CD8-positive, alpha-beta memory T cell (primary cell): ENCODE measurements around the gene SLC12A7. TPM values are rescaled to one million over a fixed set of nuclear protein-coding genes. Genes with fewer than 3 reads are reported as not detected.
"Not testable (repeated sequence)": the region's sequence is repeated elsewhere in the genome, so short reads cannot be mapped to it uniquely, and the experiment has no call there.

Experiments used
- CTCF ChIA-PET: fragments of 350-600 bp; sonication (Branson Sonifier 250); formaldehyde crosslinking; loops from one replicate; lab custom pipeline; 2021; ENCODE audit warnings: antibody characterized with exemption; lab: Charles Lee
- POLR2A ChIA-PET: fragments of 350-600 bp; sonication (Branson Sonifier 250); formaldehyde crosslinking; loops from one replicate; lab custom pipeline; 2021; ENCODE audit warnings: antibody characterized with exemption; lab: Charles Lee
- DNase-seq, 5 donors: peaks; one replicate each; pipeline versions ENCODE4 v3.0.0 to v3.0.0-alpha.2; 2020 to 2022; ENCODE audit warnings: mixed read lengths in 1 of 5
- H3K27ac ChIP-seq: one replicate; pipeline ENCODE4 v1.7.0; 2013; ENCODE audit warnings: low read depth, mild to moderate bottlenecking, low read length, moderate library complexity
- H3K27me3 ChIP-seq: 2 replicates; pipeline ENCODE4 v1.7.0; 2013; ENCODE audit warnings: low read length, mild to moderate bottlenecking; ENCODE audit not compliant: insufficient read depth, poor library complexity, severe bottlenecking
- H3K36me3 ChIP-seq: 2 replicates; pipeline ENCODE4 v1.7.0; 2013; ENCODE audit warnings: mild to moderate bottlenecking, low read length, moderate library complexity; ENCODE audit not compliant: insufficient read depth
- H3K4me1 ChIP-seq: 2 replicates; pipeline ENCODE4 v1.7.0; 2013; ENCODE audit warnings: mild to moderate bottlenecking, low read length, moderate library complexity; ENCODE audit not compliant: insufficient read depth
- H3K4me3 ChIP-seq: 2 replicates; pipeline ENCODE4 v1.7.0; 2013; ENCODE audit warnings: mild to moderate bottlenecking, low read length
- H3K9me3 ChIP-seq: 2 replicates; pipeline ENCODE4 v1.7.0; 2013; ENCODE audit warnings: mild to moderate bottlenecking, low read length
- H3K27ac Mint-ChIP-seq, 8 donors: one replicate each; pipeline ENCODE4 v1.8.0; 2020 to 2021; ENCODE audit warnings: mixed read lengths in 8 of 8, mild to moderate bottlenecking in 6 of 8, inconsistent platforms in 3 of 8, moderate library complexity in 3 of 8
- H3K27me3 Mint-ChIP-seq, 2 donors: one replicate each; pipeline ENCODE4 v1.8.0; 2020 to 2021; ENCODE audit warnings: mixed read lengths in 2 of 2, mild to moderate bottlenecking in 1 of 2, moderate library complexity in 1 of 2
- H3K36me3 Mint-ChIP-seq, 3 donors: one replicate each; pipeline ENCODE4 v1.8.0; 2020 to 2021; ENCODE audit warnings: mixed read lengths in 3 of 3, inconsistent platforms in 1 of 3, mild to moderate bottlenecking in 1 of 3
- H3K4me1 Mint-ChIP-seq, 3 donors: one replicate each; pipeline ENCODE4 v1.8.0; 2020 to 2021; ENCODE audit warnings: mixed read lengths in 3 of 3, inconsistent platforms in 1 of 3, mild to moderate bottlenecking in 1 of 3
- H3K4me3 Mint-ChIP-seq, 7 donors: one replicate each; pipeline ENCODE4 v1.8.0; 2020 to 2021; ENCODE audit warnings: mixed read lengths in 7 of 7, mild to moderate bottlenecking in 6 of 7, moderate library complexity in 4 of 7, inconsistent platforms in 2 of 7
- H3K9me3 Mint-ChIP-seq, 5 donors: one replicate each; pipeline ENCODE4 v1.8.0; 2020 to 2022; ENCODE audit warnings: mixed read lengths in 5 of 5, mild to moderate bottlenecking in 3 of 5, moderate library complexity in 2 of 5, inconsistent platforms in 1 of 5
- polyA plus RNA-seq: library from polyadenylated mRNA; unstranded; fragments of 300-500 nt; fragmentation: Illumina TruSeq; gene quantifications from one replicate; pipeline ENCODE4 v1.2.3, GENCODE V29; 2021
- total RNA-seq, 2 experiments: library from RNA; stranded (reverse); gene quantifications; one replicate each; pipeline ENCODE4 v1.2.3, GENCODE V29; 2021

Gene SLC12A7
- total and polyA plus RNA-seq, 3 experiments from 2014 or later: 4.9 to 20.0 (median 6.6) TPM

DNA sequence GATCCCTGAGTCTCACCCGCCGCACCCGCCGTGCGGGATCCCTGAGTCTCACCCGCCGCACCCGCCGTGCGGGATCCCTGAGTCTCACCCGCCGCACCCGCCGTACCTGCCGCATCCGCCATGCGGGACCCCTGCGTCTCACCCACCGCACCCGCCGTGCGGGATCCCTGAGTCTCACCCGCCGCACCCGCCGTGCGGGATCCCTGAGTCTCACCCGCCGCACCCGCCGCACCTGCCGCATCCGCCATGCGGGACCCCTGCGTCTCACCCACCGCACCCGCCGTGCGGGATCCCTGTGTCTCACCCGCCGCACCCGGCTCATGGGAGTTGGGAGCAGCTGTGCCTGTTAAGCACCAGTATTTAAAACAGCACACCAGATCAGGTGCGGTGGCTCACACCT, 50.6 kb downstream of the SLC12A7 start:
- H3K36me3 ChIP-seq: not testable (repeated sequence)

GRCh38 chr5:1060535-1060981, 51.3 kb downstream of the SLC12A7 start:
- ChIA-PET CTCF (no interaction called here), POLR2A (no interaction called here)
- H3K4me3 ChIP-seq: no peak overlapping the region
- Mint-ChIP-seq H3K36me3 (peaks cover 0 to 6% (median 0%) of the 10 kb centered on the region in 3 donors), H3K27me3 (no peaks in the 10 kb centered on the region), H3K4me1 (no peaks in the 10 kb centered on the region), H3K27ac (no peak overlapping the region), H3K4me3 (no peak overlapping the region), H3K9me3 (no peaks in the 10 kb centered on the region)
- no peak overlapping the region for H3K27ac ChIP-seq
- H3K9me3 ChIP-seq: no peaks in the 10 kb centered on the region
- no peaks in the 10 kb centered on the region for H3K4me1 ChIP-seq
- no peaks in the 10 kb centered on the region for H3K36me3 ChIP-seq
- no peak for DNase-seq
- no peaks in the 10 kb centered on the region for H3K27me3 ChIP-seq

More for the DNA sequence above, 50.6 kb downstream of the SLC12A7 start:
- H3K9me3 Mint-ChIP-seq, DNase-seq, H3K36me3 Mint-ChIP-seq, H3K4me3 ChIP-seq, H3K27me3 Mint-ChIP-seq, H3K27ac Mint-ChIP-seq, H3K9me3 ChIP-seq, H3K27me3 ChIP-seq, H3K4me1 Mint-ChIP-seq, POLR2A ChIA-PET, H3K27ac ChIP-seq, H3K4me1 ChIP-seq, H3K4me3 Mint-ChIP-seq, CTCF ChIA-PET: not testable (repeated sequence)

DNA sequence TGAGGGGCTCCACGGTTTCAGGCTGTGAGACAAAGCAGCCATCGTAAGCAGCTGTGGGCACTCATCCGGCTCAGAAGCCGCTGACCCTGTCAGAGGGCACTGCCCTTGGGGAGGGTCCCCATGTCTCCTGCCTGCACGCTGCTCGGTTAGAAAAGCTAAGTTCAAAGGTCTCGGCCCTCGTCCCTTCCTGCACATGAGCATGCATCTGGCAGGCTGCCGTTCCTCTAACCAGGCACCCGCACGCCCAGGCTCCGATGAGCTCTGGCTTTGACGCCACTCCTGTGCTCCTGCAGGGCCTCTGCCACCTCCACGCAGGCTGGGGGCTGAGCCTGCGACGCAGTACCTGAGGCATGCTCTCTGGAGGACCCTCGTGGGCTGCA, 52.0 kb downstream of the SLC12A7 start:
- Mint-ChIP-seq H3K27me3 (no peaks in the 10 kb centered on the region), H3K27ac (no peak overlapping the region), H3K9me3 (no peaks in the 10 kb centered on the region), H3K36me3 (peaks cover 0 to 11% (median 0%) of the 10 kb centered on the region in 3 donors), H3K4me3 (no peak overlapping the region), H3K4me1 (no peaks in the 10 kb centered on the region)
- Histone ChIP-seq H3K4me3 (no peak overlapping the region), H3K9me3 (no peaks in the 10 kb centered on the region), H3K36me3 (no peaks in the 10 kb centered on the region), H3K4me1 (no peaks in the 10 kb centered on the region), H3K27ac (no peak overlapping the region), H3K27me3 (no peaks in the 10 kb centered on the region)
- ChIA-PET POLR2A (no interaction called here), CTCF (no interaction called here)
- no peak for DNase-seq

DNA sequence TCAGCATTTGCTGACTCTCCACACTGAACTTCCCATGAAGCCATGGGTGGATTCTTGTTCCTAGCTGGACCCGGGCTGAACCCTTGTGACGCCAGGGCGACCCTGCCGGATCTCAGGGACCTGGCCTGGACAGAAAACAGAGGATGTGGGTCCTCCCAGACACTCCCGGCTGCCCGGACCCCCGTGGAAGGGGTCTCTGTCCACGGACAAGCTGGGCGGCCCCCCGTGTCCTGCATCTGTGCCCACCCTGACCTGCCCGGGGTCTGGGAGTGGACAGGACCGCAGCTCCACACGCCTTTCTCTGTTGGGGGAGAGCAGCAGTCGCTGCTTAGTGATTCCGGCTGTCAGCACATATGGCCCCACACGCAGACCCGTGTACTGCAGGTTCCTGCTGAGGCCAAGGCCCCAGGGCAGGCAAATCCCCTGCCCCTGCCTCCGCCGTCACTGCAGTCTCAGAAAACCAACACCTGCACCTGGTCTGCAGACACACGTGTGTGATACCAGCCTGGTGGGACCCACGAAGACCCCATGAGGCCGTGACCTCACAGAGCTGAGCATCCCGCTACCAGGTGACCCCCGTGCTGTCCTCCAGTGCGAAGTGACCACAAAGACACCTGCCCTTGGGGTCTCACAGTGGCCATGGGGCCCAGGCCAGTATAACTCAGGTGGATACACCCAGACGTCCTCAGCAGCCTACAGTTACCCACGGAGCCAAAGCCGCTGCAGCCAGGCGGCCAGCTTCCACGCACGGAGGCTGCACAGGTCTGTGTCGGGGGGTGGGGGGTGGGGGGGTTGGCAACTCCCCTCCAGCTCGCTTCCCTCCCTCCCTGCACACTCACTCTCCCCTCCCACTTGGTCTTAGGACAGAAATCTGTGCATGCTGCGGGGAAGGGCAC, 52.6 kb downstream of the SLC12A7 start:
- H3K27me3 ChIP-seq: no peaks in the 10 kb centered on the region
- Mint-ChIP-seq H3K27me3 (no peaks in the 10 kb centered on the region), H3K27ac (no peak overlapping the region), H3K4me3 (no peak overlapping the region), H3K36me3 (peaks cover 0 to 12% (median 0%) of the 10 kb centered on the region in 3 donors), H3K4me1 (no peaks in the 10 kb centered on the region), H3K9me3 (no peaks in the 10 kb centered on the region)
- no peak overlapping the region for H3K4me3 ChIP-seq
- no peaks in the 10 kb centered on the region for H3K9me3 ChIP-seq
- H3K36me3 ChIP-seq: no peaks in the 10 kb centered on the region
- POLR2A ChIA-PET: no interaction called here
- H3K4me1 ChIP-seq: no peaks in the 10 kb centered on the region
- DNase-seq: no peak
- H3K27ac ChIP-seq: no peak overlapping the region
- CTCF ChIA-PET: no interaction called here

GRCh38 chr5:1058083-1058945, 53.5 kb downstream of the SLC12A7 start:
- H3K36me3 Mint-ChIP-seq: peaks cover 0 to 12% (median 0%) of the 10 kb centered on the region in 3 donors
- no peaks in the 10 kb centered on the region for H3K9me3 Mint-ChIP-seq
- POLR2A ChIA-PET: no interaction called here

GRCh38 chr5:1057485-1058082, 54.3 kb downstream of the SLC12A7 start:
- no peak overlapping the region for H3K4me3 ChIP-seq
- no peaks in the 10 kb centered on the region for H3K4me1 ChIP-seq
- peaks cover 0 to 12% (median 0%) of the 10 kb centered on the region in 3 donors for H3K36me3 Mint-ChIP-seq
- no peak for DNase-seq
- no peak overlapping the region for H3K27ac ChIP-seq
- H3K9me3 ChIP-seq: no peaks in the 10 kb centered on the region
- POLR2A ChIA-PET: no interaction called here
- H3K27me3 Mint-ChIP-seq: no peaks in the 10 kb centered on the region
- H3K4me1 Mint-ChIP-seq: no peaks in the 10 kb centered on the region
- H3K9me3 Mint-ChIP-seq: no peaks in the 10 kb centered on the region
- no peaks in the 10 kb centered on the region for H3K36me3 ChIP-seq
- CTCF ChIA-PET: no interaction called here
- no peaks in the 10 kb centered on the region for H3K27me3 ChIP-seq
- no peak overlapping the region for H3K27ac Mint-ChIP-seq
- no peak overlapping the region for H3K4me3 Mint-ChIP-seq

More at GRCh38 chr5:1058083-1058945, 53.5 kb downstream of the SLC12A7 start:
- CTCF ChIA-PET: no interaction called here
- H3K4me1 Mint-ChIP-seq: no peaks in the 10 kb centered on the region
- DNase-seq: no peak
- no peaks in the 10 kb centered on the region for H3K27me3 Mint-ChIP-seq
- Histone ChIP-seq H3K27me3 (no peaks in the 10 kb centered on the region), H3K4me3 (no peak overlapping the region), H3K27ac (no peak overlapping the region), H3K9me3 (no peaks in the 10 kb centered on the region), H3K36me3 (no peaks in the 10 kb centered on the region), H3K4me1 (no peaks in the 10 kb centered on the region)
- H3K4me3 Mint-ChIP-seq: no peak overlapping the region
- peak overlapping the region in 1 of 8 donors; percentile 26 for H3K27ac Mint-ChIP-seq

DNA sequence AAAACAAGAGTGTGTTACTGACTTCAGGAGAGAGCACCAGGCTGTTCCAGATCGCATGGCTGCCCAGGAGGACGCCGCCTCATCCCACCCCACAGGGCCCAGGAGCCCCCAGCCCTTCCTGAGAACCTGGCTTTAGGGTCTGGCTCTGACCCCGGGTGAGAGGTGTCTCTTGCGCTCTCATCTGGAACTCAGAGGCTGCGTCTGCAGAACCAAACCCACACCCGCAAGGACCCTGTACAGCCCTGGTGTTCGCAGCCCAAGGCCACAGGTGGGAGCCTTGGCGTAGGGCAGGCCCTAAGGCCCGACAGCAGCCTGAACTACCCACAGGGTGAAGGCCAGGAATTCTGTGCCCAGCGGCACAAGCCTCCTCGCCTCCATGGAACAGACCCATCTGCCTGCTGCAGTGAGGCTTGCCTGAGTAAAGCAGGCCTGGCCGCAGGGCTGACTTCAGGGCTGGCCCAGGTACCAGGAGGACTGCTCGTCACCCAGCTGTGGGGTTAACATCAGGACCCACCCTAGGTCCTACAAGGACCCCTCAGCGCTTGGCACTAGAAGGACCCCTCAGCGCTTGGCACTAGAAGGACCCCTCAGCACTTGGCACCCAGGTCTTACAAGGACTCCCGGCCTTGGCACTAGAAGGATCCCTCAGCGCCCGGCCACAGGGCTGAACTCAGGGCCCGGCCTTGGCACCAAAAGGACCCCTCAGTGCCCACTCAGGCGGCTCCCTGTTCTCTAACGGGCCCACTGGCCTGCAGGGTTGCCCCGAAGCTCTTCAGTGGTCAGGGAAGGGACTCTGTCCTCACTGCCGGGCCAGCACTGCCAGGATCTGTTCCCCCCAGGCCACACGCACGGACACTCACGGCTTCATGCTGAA, 55.0 kb downstream of the SLC12A7 start:
- H3K27ac Mint-ChIP-seq: peak overlapping the region in 1 of 8 donors; percentile 29
- Histone ChIP-seq H3K4me3 (no peak overlapping the region), H3K27ac (no peak overlapping the region), H3K36me3 (no peaks in the 10 kb centered on the region), H3K9me3 (no peaks in the 10 kb centered on the region), H3K27me3 (no peaks in the 10 kb centered on the region), H3K4me1 (no peaks in the 10 kb centered on the region)
- no peak for DNase-seq
- H3K36me3 Mint-ChIP-seq: peaks cover 0 to 14% (median 0%) of the 10 kb centered on the region in 3 donors
- ChIA-PET POLR2A (no interaction called here), CTCF (no interaction called here)
- H3K4me3 Mint-ChIP-seq: no peak overlapping the region
- H3K9me3 Mint-ChIP-seq: no peaks in the 10 kb centered on the region
- H3K27me3 Mint-ChIP-seq: no peaks in the 10 kb centered on the region
- no peaks in the 10 kb centered on the region for H3K4me1 Mint-ChIP-seq
